GM18909 (cell line): ENCODE measurements around the gene TMSB15B.
"Not testable (repeated sequence)": the region's sequence is repeated elsewhere in the genome, so short reads cannot be mapped to it uniquely, and the experiment has no call there.

ENCODE experiments used
- ATAC-seq: cut with Tn5 transposase; IDR thresholded peaks from one replicate; pipeline ENCODE4 v1.9.1; 2021; ENCODE audit warnings: mild to moderate bottlenecking; ENCODE audit not compliant: unreplicated experiment, poor library complexity

TMSB15B gene

GRCh38 chrX:104015576-104015975 is 53.1 kb downstream of the TMSB15B start:
- ATAC-seq = not testable (repeated sequence)
